Neural cell (in vitro differentiated cells): ENCODE measurements around the gene SAMD7.

Experiments used
- EZH2 ChIP-seq: fragments of 200-600, 300-800 bp; shearing (Covaris generic), sonication (generic); IDR thresholded peaks from 2 replicates; pipeline ENCODE4 v1.6.1; 2014; ENCODE audit warnings: antibody characterized with exemption, low read length, borderline replicate concordance, mild to moderate bottlenecking; ENCODE audit not compliant: insufficient read depth, poor library complexity, severe bottlenecking
- TAF1 ChIP-seq: IDR thresholded peaks from 2 replicates; pipeline ENCODE4 v1.6.1; 2012; ENCODE audit warnings: low read depth
- TF ChIP-seq, protein P1 (sequence below): fragments of 450-650 bp; IDR thresholded peaks from 2 replicates; pipeline ENCODE4 v1.5.1; 2014; ENCODE audit warnings: antibody characterized with exemption, mild to moderate bottlenecking, moderate library complexity; ENCODE audit not compliant: poor library complexity, severe bottlenecking

DNA sequence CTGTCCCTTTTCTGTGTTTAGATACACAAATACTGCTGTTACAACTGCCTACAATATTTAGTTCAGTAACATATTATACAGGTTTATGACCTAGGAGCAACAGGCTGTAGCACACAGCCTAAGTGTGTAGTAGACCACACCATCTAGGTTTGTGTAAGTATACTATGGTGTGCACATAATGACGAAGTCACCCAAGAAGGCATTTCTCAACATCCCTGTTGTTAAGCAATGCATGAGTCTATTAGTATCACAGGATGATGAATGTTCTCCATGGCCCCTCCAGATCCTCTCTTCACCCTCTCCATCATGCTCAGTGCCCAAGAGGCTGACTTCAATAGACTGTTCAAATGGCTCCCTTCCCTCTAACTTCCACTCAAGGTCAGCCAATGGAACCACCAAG, 40.7 kb downstream of the SAMD7 start:
- TF ChIP-seq, protein P1, sequence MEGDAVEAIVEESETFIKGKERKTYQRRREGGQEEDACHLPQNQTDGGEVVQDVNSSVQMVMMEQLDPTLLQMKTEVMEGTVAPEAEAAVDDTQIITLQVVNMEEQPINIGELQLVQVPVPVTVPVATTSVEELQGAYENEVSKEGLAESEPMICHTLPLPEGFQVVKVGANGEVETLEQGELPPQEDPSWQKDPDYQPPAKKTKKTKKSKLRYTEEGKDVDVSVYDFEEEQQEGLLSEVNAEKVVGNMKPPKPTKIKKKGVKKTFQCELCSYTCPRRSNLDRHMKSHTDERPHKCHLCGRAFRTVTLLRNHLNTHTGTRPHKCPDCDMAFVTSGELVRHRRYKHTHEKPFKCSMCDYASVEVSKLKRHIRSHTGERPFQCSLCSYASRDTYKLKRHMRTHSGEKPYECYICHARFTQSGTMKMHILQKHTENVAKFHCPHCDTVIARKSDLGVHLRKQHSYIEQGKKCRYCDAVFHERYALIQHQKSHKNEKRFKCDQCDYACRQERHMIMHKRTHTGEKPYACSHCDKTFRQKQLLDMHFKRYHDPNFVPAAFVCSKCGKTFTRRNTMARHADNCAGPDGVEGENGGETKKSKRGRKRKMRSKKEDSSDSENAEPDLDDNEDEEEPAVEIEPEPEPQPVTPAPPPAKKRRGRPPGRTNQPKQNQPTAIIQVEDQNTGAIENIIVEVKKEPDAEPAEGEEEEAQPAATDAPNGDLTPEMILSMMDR: no peak
- TF ChIP-seq TAF1 (no peak), EZH2 (no peak)
